ENCODE results near the gene JAZF1. TPM values are rescaled to one million over a fixed set of nuclear protein-coding genes. Genes with fewer than 3 reads are reported as not detected.

The JAZF1 gene
- total RNA-seq, 1 donor from 2014 or later = 36.1 TPM

- Histone ChIP-seq H3K27ac (peak overlapping the region; percentile 19), H3K36me3 (no peaks in the 10 kb centered on the region), H3K4me3 (peak overlapping the region; percentile 20 to 21), H3K4me1 (peaks cover 28% of the 10 kb centered on the region), H3K9me3 (no peaks in the 10 kb centered on the region), H3K27me3 (no peaks in the 10 kb centered on the region)
- TF ChIP-seq POLR2A (IDR thresholded peaks at IDR 0.05) (no peak), POLR2AphosphoS5 (IDR thresholded peaks at IDR 0.05; ENCODE audit: insufficient read depth in 1 of 2, low read depth in 1 of 2) (no peak)
- TF ChIP-seq, protein P1, sequence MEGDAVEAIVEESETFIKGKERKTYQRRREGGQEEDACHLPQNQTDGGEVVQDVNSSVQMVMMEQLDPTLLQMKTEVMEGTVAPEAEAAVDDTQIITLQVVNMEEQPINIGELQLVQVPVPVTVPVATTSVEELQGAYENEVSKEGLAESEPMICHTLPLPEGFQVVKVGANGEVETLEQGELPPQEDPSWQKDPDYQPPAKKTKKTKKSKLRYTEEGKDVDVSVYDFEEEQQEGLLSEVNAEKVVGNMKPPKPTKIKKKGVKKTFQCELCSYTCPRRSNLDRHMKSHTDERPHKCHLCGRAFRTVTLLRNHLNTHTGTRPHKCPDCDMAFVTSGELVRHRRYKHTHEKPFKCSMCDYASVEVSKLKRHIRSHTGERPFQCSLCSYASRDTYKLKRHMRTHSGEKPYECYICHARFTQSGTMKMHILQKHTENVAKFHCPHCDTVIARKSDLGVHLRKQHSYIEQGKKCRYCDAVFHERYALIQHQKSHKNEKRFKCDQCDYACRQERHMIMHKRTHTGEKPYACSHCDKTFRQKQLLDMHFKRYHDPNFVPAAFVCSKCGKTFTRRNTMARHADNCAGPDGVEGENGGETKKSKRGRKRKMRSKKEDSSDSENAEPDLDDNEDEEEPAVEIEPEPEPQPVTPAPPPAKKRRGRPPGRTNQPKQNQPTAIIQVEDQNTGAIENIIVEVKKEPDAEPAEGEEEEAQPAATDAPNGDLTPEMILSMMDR (IDR thresholded peaks at IDR 0.05) = no peak
- intact Hi-C loops (cut with DNase I) = no loop called here
- DNase-seq (ENCODE audit: extremely low spot score in 2 of 2) = no peak
These were observed 279.4 kb downstream of the JAZF1 start for GRCh38 chr7:27901028-27901760.

GRCh38 chr7:27900006-27900405, 280.6 kb downstream of the JAZF1 start:
- no peak for DNase-seq (ENCODE audit: extremely low spot score in 2 of 2)
- Histone ChIP-seq H3K4me3 (no peak overlapping the region), H3K4me1 (peaks cover 25% of the 10 kb centered on the region), H3K27ac (no peak overlapping the region), H3K9me3 (no peaks in the 10 kb centered on the region), H3K27me3 (no peaks in the 10 kb centered on the region), H3K36me3 (no peaks in the 10 kb centered on the region)
- TF ChIP-seq POLR2AphosphoS5 (IDR thresholded peaks at IDR 0.05; ENCODE audit: insufficient read depth in 1 of 2, low read depth in 1 of 2) = no peak
- TF ChIP-seq, protein P1 (IDR thresholded peaks at IDR 0.05) = no peak
- TF ChIP-seq POLR2A (IDR thresholded peaks at IDR 0.05) = no peak
- intact Hi-C loops (cut with DNase I) = no loop called here

GRCh38 chr7:27899601-27900000, 281.0 kb downstream of the JAZF1 start:
- intact Hi-C loops (cut with DNase I) = no loop called here
- Histone ChIP-seq H3K4me1 (peaks cover 25% of the 10 kb centered on the region), H3K27me3 (no peaks in the 10 kb centered on the region), H3K36me3 (no peaks in the 10 kb centered on the region), H3K9me3 (no peaks in the 10 kb centered on the region), H3K27ac (no peak overlapping the region), H3K4me3 (no peak overlapping the region)
- no peak for DNase-seq (ENCODE audit: extremely low spot score in 2 of 2)
- no peak for TF ChIP-seq POLR2AphosphoS5 (IDR thresholded peaks at IDR 0.05; ENCODE audit: insufficient read depth in 1 of 2, low read depth in 1 of 2)
- TF ChIP-seq, protein P1 (IDR thresholded peaks at IDR 0.05) = no peak
- TF ChIP-seq POLR2A (IDR thresholded peaks at IDR 0.05) = no peak

DNA sequence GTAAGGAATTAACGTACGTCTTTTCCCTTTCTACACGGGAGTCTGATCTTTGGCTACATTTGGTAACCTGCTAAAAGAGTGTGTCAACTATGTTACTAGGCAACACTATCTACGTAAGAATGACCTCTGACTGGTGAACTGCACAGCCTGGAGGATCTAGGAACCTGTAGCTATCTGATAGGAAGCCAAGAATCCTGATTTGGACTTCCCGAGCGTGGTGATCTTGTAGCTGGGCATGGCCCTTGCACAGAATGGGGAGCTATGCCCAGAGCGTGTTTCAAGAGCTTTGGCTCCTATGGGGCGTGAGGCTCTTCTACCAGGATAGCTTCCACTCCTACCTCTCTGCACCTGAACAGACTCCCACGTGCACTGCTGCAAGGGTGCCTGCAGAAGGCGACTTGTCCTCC, 283.2 kb downstream of the JAZF1 start:
- DNase-seq (ENCODE audit: extremely low spot score in 2 of 2) = no peak
- Histone ChIP-seq H3K4me1 (peaks cover 25% of the 10 kb centered on the region), H3K36me3 (no peaks in the 10 kb centered on the region), H3K27ac (no peak overlapping the region), H3K9me3 (no peaks in the 10 kb centered on the region), H3K27me3 (no peaks in the 10 kb centered on the region), H3K4me3 (no peak overlapping the region)
- TF ChIP-seq POLR2AphosphoS5 (IDR thresholded peaks at IDR 0.05; ENCODE audit: insufficient read depth in 1 of 2, low read depth in 1 of 2) (no peak), POLR2A (IDR thresholded peaks at IDR 0.05) (no peak)
- TF ChIP-seq, protein P1 (IDR thresholded peaks at IDR 0.05) = no peak
- intact Hi-C loops (cut with DNase I) = no loop called here

DNA sequence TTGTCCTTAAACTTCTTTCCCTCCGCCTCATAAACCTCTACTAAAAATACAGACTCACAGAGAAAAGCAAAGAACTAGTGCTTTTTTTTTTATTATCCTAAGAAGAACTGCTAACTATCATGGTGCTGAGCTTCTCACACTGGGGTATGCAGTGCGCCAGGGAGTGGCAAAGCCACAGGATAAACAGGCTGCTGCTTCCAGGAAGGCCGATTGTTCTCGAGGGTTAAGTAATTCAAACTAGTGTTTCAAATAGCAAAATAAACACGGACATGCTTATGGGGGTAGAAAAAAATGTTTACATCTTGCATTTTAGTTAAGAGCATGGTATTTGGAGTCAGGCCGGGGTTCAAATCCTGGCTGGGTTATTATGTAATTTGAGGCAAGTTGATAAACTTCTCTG, 283.6 kb downstream of the JAZF1 start:
- Histone ChIP-seq H3K36me3 (no peaks in the 10 kb centered on the region), H3K4me3 (no peak overlapping the region), H3K4me1 (peaks cover 21% of the 10 kb centered on the region), H3K27me3 (no peaks in the 10 kb centered on the region), H3K27ac (no peak overlapping the region), H3K9me3 (no peaks in the 10 kb centered on the region)
- intact Hi-C loops (cut with DNase I) = no loop called here
- no peak for TF ChIP-seq POLR2A (IDR thresholded peaks at IDR 0.05)
- no peak for TF ChIP-seq POLR2AphosphoS5 (IDR thresholded peaks at IDR 0.05; ENCODE audit: insufficient read depth in 1 of 2, low read depth in 1 of 2)
- DNase-seq (ENCODE audit: extremely low spot score in 2 of 2) = no peak
